HL-60 (cell line): ENCODE data around the gene PRSS50.

ENCODE experiments used
- DNase-seq, 2 experiments: peaks; one replicate each; pipeline ENCODE4 v3.0.0-alpha.2; 2010 to 2020; ENCODE audit warnings: low read depth in 1 of 2, low spot score in 1 of 2
- H3K27ac ChIP-seq: fragments of 250-450 bp; sonication (Bioruptor Pico); replicated peaks from 2 replicates; pipeline ENCODE4 v1.5.1; 2020; ENCODE audit warnings: mild to moderate bottlenecking, moderate library complexity
- H3K27me3 ChIP-seq: fragments of 250-450 bp; sonication (Bioruptor Pico); 2 replicates; pipeline ENCODE4 v1.5.1; 2021; ENCODE audit warnings: mild to moderate bottlenecking, moderate library complexity; ENCODE audit not compliant: insufficient read depth, poor library complexity, severe bottlenecking
- H3K4me3 ChIP-seq: replicated peaks from 2 replicates; pipeline ENCODE4 v1.5.1; 2011; ENCODE audit warnings: mild to moderate bottlenecking, control low read depth, low read length; ENCODE audit not compliant: insufficient read depth
- GABPA ChIP-seq: IDR thresholded peaks from 2 replicates; pipeline ENCODE4 v1.6.1; 2012; ENCODE audit warnings: low read depth
- POLR2AphosphoS5 ChIP-seq: IDR thresholded peaks from 2 replicates; pipeline ENCODE4 v1.6.1; 2012; ENCODE audit warnings: low read depth
- SPI1 ChIP-seq: IDR thresholded peaks from 2 replicates; pipeline ENCODE4 v1.6.1; 2012; ENCODE audit warnings: low read depth, mild to moderate bottlenecking, borderline replicate concordance
- TF ChIP-seq, protein P1 (sequence below): IDR thresholded peaks from one replicate; pipeline ENCODE4 v1.5.1; 2011; ENCODE audit warnings: low read length, control low read depth, inconsistent platforms; ENCODE audit not compliant: insufficient read depth
- TF ChIP-seq, protein P2 (sequence below): IDR thresholded peaks from 2 replicates; pipeline ENCODE4 v1.6.1; 2012; ENCODE audit warnings: low read depth; ENCODE audit not compliant: insufficient replicate concordance

The PRSS50 gene

DNA sequence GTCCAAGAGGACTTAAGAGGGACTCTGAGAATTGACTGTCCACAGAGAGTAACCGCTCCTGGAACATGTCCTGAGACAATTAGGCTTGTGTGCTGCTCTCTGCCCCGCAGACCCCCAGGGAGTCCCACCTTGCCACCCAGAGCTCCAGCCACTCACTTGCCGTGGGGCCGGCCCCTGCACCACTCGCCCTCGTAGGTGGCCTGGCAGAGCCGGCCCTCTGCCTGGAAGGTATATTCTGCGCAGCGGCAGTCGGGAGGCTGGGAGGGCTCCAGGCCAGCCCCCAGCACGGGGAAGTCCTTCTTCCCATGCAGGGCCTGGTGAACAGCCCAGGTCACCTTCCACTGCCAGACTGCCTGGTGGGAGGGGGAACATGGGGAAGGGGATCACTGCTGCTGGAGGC, 34.7 kb downstream of the PRSS50 start:
- TF ChIP-seq, protein P1, sequence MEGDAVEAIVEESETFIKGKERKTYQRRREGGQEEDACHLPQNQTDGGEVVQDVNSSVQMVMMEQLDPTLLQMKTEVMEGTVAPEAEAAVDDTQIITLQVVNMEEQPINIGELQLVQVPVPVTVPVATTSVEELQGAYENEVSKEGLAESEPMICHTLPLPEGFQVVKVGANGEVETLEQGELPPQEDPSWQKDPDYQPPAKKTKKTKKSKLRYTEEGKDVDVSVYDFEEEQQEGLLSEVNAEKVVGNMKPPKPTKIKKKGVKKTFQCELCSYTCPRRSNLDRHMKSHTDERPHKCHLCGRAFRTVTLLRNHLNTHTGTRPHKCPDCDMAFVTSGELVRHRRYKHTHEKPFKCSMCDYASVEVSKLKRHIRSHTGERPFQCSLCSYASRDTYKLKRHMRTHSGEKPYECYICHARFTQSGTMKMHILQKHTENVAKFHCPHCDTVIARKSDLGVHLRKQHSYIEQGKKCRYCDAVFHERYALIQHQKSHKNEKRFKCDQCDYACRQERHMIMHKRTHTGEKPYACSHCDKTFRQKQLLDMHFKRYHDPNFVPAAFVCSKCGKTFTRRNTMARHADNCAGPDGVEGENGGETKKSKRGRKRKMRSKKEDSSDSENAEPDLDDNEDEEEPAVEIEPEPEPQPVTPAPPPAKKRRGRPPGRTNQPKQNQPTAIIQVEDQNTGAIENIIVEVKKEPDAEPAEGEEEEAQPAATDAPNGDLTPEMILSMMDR = no peak
- TF ChIP-seq POLR2AphosphoS5 (no peak), SPI1 (no peak), GABPA (no peak)
- TF ChIP-seq, protein P2, sequence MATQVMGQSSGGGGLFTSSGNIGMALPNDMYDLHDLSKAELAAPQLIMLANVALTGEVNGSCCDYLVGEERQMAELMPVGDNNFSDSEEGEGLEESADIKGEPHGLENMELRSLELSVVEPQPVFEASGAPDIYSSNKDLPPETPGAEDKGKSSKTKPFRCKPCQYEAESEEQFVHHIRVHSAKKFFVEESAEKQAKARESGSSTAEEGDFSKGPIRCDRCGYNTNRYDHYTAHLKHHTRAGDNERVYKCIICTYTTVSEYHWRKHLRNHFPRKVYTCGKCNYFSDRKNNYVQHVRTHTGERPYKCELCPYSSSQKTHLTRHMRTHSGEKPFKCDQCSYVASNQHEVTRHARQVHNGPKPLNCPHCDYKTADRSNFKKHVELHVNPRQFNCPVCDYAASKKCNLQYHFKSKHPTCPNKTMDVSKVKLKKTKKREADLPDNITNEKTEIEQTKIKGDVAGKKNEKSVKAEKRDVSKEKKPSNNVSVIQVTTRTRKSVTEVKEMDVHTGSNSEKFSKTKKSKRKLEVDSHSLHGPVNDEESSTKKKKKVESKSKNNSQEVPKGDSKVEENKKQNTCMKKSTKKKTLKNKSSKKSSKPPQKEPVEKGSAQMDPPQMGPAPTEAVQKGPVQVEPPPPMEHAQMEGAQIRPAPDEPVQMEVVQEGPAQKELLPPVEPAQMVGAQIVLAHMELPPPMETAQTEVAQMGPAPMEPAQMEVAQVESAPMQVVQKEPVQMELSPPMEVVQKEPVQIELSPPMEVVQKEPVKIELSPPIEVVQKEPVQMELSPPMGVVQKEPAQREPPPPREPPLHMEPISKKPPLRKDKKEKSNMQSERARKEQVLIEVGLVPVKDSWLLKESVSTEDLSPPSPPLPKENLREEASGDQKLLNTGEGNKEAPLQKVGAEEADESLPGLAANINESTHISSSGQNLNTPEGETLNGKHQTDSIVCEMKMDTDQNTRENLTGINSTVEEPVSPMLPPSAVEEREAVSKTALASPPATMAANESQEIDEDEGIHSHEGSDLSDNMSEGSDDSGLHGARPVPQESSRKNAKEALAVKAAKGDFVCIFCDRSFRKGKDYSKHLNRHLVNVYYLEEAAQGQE = no peak

DNA sequence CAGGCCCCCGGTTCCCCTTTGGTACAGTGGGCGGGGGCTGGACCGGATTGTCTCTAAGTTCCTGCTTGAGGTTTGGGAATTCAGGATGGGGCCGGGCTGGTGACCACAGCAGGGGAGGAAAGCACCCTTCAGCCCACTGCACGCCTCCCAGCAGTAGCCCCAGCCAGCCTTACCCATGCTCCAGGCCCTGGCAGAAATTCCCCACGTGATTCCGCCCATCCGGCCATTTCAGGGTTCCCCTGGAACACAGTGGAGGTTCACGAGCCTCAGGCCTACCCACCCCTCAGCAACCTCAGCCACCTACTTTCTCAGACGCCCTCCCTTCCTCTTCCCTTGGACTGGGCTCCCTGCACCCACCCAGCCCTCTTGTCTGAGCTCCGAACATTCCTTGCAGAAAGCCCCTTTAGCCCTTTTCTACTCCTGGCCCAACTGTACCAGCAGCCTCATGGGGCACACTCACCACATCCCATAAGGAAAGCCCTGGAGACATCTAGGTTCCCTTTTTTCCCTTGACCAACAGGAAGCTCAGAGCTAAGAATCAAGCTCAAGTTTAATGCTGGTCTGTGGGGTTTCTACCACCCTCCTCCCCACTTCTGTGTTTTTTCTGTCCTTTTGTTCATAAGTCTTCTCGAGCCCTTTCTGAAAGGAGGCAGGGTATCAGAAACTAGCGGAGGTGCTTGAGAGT, 35.7 kb downstream of the PRSS50 start:
- peak in 1 of 2 experiments; percentile 15 for DNase-seq
- Histone ChIP-seq H3K4me3 (no peak overlapping the region), H3K27me3 (no peaks in the 10 kb centered on the region), H3K27ac (no peak overlapping the region)
- TF ChIP-seq, protein P1 = no peak
- TF ChIP-seq SPI1 (peak; percentile 13; the same call in 1 of the 2 replicates), GABPA (no peak), POLR2AphosphoS5 (no peak)
- TF ChIP-seq, protein P2 = no peak

More for the DNA sequence above, 34.7 kb downstream of the PRSS50 start:
- Histone ChIP-seq H3K4me3 (no peak overlapping the region), H3K27ac (no peak overlapping the region), H3K27me3 (no peaks in the 10 kb centered on the region)
- DNase-seq = no peak

DNA sequence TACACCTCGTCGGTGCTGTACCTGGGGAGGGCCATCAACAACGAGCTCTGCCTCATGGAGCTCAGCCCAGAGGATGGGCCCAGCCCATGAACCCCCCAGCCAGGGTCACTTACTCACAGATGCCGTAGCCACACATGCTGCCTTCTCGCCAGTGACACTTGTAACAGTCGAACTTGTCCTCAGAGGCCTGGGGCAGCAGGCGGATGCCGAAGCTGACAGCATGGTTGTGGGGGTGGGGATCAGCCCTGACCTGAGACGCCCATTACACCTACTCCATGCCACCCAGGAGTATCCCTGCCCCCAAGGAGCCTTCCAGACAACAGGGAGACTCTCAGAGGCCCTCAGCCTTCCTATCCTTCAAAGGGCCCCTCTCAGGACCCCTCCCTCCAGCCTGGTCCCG, 36.3 kb downstream of the PRSS50 start:
- Histone ChIP-seq H3K27ac (no peak overlapping the region), H3K27me3 (no peaks in the 10 kb centered on the region), H3K4me3 (no peak overlapping the region)
- no peak for TF ChIP-seq SPI1
- TF ChIP-seq GABPA = no peak
- no peak for TF ChIP-seq POLR2AphosphoS5
- TF ChIP-seq, protein P1 = no peak
- TF ChIP-seq, protein P2 = no peak
- no peak for DNase-seq
